ENCODE results near the gene DDX49. TPM values are rescaled to one million over a fixed set of nuclear protein-coding genes. Genes with fewer than 3 reads are reported as not detected.

DDX49 gene, protein sequence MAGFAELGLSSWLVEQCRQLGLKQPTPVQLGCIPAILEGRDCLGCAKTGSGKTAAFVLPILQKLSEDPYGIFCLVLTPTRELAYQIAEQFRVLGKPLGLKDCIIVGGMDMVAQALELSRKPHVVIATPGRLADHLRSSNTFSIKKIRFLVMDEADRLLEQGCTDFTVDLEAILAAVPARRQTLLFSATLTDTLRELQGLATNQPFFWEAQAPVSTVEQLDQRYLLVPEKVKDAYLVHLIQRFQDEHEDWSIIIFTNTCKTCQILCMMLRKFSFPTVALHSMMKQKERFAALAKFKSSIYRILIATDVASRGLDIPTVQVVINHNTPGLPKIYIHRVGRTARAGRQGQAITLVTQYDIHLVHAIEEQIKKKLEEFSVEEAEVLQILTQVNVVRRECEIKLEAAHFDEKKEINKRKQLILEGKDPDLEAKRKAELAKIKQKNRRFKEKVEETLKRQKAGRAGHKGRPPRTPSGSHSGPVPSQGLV
- total RNA-seq (2022; extraction: Qiagen RNA extraction) = 28.8 to 45.7 TPM (median 43.2 TPM) in 5 replicates

DNA sequence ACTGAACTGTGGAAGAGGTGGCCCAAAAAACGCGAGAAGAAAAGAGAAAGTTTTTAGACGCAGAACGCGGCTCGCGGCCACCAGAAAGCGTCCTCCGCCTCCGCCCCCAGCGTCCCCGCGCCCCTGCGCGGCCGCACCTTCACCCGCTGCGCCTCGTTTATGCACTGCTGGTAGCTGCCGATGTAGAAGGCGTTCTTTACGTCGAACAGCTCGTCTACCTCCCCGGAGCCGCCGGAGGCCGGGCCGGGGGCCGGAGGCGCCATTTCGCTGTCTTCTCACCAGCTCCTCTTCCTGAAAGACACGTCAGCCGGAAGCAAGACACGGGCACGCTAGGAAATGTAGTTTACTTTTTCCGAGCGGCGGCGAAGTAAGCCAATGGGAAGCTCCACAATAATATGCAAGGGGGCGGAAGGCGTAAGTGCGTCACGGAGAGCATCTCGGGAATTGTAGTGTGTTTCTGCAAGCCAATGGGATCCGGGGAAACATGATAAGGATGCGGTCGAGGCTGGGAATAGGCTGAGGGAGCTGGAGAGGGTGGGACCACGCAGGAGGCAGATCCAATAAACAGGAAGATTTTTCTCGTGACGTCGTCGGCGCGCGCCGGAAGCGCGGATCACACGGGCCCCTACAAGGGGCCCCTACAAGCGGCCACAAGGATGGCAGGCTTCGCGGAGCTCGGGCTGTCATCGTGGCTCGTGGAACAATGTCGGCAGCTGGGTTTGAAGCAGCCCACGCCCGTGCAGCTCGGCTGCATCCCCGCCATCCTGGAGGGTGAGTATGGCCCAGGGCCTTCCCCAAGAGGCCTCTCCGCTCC, at the start of gene DDX49, which contains the start of gene COPE:
TSS of gene DDX49 (plus strand) at position 630 of the 814 bp plus-strand sequence. CDS start at position 657, 27 bp downstream.
TSS of gene COPE (minus strand) at position 302 of the 814 bp plus-strand sequence. CDS start at position 263, 39 bp downstream.

DNA sequence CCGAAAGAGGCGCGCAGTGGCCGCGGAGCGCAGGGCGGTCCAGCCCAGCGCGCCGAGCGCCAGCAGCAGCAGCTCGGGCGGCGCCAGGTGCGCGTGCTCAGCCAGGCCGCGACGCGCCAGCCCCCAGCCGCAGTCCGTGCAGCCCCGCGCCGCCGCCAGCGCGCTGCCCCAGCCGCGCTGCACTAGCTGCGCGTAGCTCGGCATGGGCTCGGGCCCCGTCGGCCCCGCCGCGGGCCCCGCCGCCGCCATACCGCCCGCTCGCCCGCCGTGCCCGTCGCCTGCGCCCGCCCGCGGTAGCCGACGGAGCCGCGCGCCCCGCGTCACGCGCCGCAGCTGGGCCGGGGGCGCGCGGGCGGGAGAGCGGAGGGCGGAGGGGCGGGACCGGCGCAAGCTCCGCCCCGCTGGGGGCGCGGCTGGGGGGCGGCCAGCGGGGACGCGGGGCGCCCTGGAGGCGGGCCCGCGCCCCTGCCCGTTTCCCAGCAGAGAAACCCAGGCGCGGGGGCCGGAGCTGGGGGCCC, 23.6 kb upstream of the DDX49 start, which contains the start of gene CERS1:
TSS of gene CERS1 (minus strand) at position 335 of the 518 bp plus-strand sequence. CDS start at position 249, 86 bp downstream.

DNA sequence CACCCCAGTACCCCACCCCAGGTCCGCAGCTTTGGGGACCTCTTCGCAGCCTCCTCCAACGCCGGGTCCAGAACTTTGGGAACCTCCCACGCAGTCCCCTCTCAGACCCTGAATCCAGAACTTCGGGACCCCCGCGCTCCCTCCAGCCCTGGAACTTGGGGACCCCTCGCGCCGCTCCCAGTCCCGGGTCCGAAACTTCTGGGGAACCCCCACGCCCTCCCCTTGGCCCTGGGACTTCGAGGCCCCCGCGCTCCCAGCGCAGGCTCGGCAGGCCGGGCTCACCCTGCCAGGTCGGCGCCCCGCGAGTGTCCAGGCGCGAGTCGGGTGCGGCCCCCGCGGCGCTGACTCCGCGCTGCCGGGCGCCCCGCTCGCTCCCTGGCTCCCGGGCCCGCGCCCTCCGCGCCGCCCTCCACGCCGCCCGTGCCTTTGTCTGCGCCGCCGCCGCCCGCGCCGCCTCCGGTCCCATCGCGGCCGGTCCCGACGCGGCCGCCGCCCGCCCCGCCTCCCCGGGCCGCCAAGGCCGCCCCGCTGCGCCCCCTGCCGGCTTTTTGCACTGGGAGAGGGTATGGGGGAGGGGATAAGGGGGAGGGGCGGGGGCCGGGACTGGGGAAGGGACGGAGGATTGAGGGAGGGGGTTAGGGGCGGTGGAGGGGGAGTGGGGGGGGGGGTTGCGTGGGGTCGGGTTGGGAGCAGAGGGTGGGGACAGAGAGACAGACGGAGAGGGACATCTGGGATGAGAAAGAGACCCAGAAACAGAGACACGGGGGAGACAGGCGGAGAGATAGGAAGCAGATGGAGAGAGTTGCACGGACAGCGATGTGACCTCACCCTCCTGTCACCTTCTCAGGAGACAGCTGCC, 21.5 kb downstream of the DDX49 start, which contains the start of gene HOMER3:
TSS of gene HOMER3 (minus strand) at position 449 of the 859 bp plus-strand sequence. CDS start 2,235 bp downstream, outside the sequence.

Other genes starting within 250 kb of the DDX49 start
- gene CRTC1, start 236.0 kb upstream of the DDX49 start, total RNA-seq (2022; extraction: Qiagen RNA extraction) = 2.5 to 4.6 TPM (median 4.1 TPM) in 5 replicates
- 0.07 to 0.23 TPM (median 0.14 TPM) in 5 replicates for gene COMP, start 128.4 kb upstream of the DDX49 start, total RNA-seq (2022; extraction: Qiagen RNA extraction)
- 32.6 to 42.3 TPM (median 41.1 TPM) in 5 replicates for gene UPF1, start 87.8 kb upstream of the DDX49 start, total RNA-seq (2022; extraction: Qiagen RNA extraction)
- gene CERS1, start 23.6 kb upstream of the DDX49 start, total RNA-seq (2022; extraction: Qiagen RNA extraction) = 4.2 to 6.1 TPM (median 5.2 TPM) in 5 replicates
- gene COPE, start 328 bp upstream of the DDX49 start, total RNA-seq (2022; extraction: Qiagen RNA extraction) = 135 to 169 TPM (median 159 TPM) in 5 replicates
- gene HOMER3, start 21.5 kb downstream of the DDX49 start, total RNA-seq (2022; extraction: Qiagen RNA extraction) = 21.5 to 32.0 TPM (median 31.0 TPM) in 5 replicates
- gene SUGP2, start 113.8 kb downstream of the DDX49 start, total RNA-seq (2022; extraction: Qiagen RNA extraction) = 21.6 to 35.3 TPM (median 30.3 TPM) in 5 replicates
- gene ARMC6, start 113.9 kb downstream of the DDX49 start, total RNA-seq (2022; extraction: Qiagen RNA extraction) = 22.4 to 29.9 TPM (median 27.3 TPM) in 5 replicates
- gene SLC25A42, start 144.3 kb downstream of the DDX49 start, total RNA-seq (2022; extraction: Qiagen RNA extraction) = 0.69 to 0.96 TPM (median 0.75 TPM) in 5 replicates
- gene TMEM161A, start 218.8 kb downstream of the DDX49 start, total RNA-seq (2022; extraction: Qiagen RNA extraction) = 19.3 to 29.0 TPM (median 26.1 TPM) in 5 replicates